AG04450 (cell line): Measurements from ENCODE around the gene GRIA1. TPM values are rescaled to one million over a fixed set of nuclear protein-coding genes. Genes with fewer than 3 reads are reported as not detected.

Source experiments
- CTCF ChIA-PET: fragments of 300-600, 350-600 bp; formaldehyde crosslinking; extraction: SDS; loops from one replicate; lab custom pipeline; 2022; ENCODE audit warnings: antibody characterized with exemption, inconsistent platforms; lab: Charles Lee
- POLR2A ChIA-PET: fragments of 350-600 bp; formaldehyde crosslinking; extraction: SDS; loops from one replicate; lab custom pipeline; 2021; ENCODE audit warnings: antibody characterized with exemption, inconsistent platforms; lab: Yijun Ruan, JAX
- DNase-seq: peaks from one replicate; pipeline ENCODE4 v3.0.0-alpha.2; 2011; ENCODE audit warnings: low read depth, low spot score
- H3K27ac ChIP-seq: one replicate; pipeline ENCODE4 v1.5.1; 2012; ENCODE audit warnings: low read depth, low read length, control low read depth
- H3K27me3 ChIP-seq: one replicate; pipeline ENCODE4 v1.6.0; 2012; ENCODE audit warnings: low read length; ENCODE audit not compliant: control insufficient read depth, insufficient read depth
- H3K4me3 ChIP-seq: 2 replicates; pipeline ENCODE4 v1.5.1; 2011; ENCODE audit warnings: mild to moderate bottlenecking, low read depth, low read length, control low read depth
- H3K9me3 ChIP-seq: 2 replicates; pipeline ENCODE4 v1.5.1; 2012; ENCODE audit warnings: low read length; ENCODE audit not compliant: control insufficient read depth, insufficient read depth
- polyA plus RNA-seq: library from polyadenylated mRNA; depleted of rRNA; stranded (reverse); fragments of >200 nt; gene quantifications from 2 replicates; pipeline ENCODE4 v1.2.3, GENCODE V29; 2011
- TF ChIP-seq, protein P1 (sequence below): IDR thresholded peaks from 2 replicates; pipeline ENCODE4 v1.5.1; 2011; ENCODE audit warnings: low read depth, low read length, control low read depth, inconsistent platforms

The GRIA1 gene
- polyA plus RNA-seq, 1 experiment, result 0.42 TPM

DNA sequence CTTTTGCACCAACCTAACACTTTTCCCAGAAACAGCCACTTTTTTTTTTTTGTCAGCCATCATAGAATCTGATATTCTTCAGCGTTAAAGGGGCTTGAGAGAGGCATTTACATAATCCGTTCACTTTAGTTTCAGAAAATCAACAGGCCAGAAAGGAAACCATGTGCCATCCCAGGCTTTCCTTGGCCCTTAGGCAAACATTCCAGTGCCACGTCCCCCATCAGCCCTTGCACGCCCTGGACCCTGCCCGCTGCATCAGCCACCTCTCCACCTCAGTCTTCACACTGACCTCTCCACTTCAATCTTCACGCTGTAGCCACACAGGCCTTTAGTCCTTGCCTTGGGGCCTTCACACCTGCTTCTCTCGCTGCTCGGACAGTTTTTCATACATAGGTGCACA is 123.2 kb downstream of the GRIA1 start:
- H3K27ac ChIP-seq, result no peak overlapping the region
- DNase-seq, result no peak
- CTCF ChIA-PET, result no interaction called here
- H3K4me3 ChIP-seq, result no peak overlapping the region
- no peaks in the 10 kb centered on the region for H3K9me3 ChIP-seq
- TF ChIP-seq, protein P1, sequence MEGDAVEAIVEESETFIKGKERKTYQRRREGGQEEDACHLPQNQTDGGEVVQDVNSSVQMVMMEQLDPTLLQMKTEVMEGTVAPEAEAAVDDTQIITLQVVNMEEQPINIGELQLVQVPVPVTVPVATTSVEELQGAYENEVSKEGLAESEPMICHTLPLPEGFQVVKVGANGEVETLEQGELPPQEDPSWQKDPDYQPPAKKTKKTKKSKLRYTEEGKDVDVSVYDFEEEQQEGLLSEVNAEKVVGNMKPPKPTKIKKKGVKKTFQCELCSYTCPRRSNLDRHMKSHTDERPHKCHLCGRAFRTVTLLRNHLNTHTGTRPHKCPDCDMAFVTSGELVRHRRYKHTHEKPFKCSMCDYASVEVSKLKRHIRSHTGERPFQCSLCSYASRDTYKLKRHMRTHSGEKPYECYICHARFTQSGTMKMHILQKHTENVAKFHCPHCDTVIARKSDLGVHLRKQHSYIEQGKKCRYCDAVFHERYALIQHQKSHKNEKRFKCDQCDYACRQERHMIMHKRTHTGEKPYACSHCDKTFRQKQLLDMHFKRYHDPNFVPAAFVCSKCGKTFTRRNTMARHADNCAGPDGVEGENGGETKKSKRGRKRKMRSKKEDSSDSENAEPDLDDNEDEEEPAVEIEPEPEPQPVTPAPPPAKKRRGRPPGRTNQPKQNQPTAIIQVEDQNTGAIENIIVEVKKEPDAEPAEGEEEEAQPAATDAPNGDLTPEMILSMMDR, result no peak
- POLR2A ChIA-PET, result no interaction called here
- no peaks in the 10 kb centered on the region for H3K27me3 ChIP-seq

DNA sequence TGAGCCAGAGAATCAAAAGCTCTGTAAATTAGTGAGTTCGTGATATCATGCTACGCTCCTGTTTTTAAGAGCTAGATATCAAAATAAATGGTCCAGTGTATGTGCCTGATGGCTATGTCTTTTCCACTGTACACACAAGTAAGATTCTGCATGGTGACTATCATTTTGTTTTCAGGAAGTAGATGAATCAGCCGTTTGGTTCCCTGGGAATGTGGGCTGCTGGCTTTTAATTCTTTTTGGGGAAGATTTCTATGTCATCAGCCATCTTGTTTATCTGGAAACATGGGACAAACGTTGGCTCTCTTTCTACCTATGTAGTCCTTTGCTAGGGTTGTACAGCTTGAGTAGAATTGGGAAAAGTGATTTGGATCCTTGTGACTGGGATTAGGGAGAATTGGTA is 126.7 kb downstream of the GRIA1 start:
- Histone ChIP-seq H3K27me3 (no peaks in the 10 kb centered on the region), H3K27ac (no peak overlapping the region), H3K4me3 (no peak overlapping the region), H3K9me3 (no peaks in the 10 kb centered on the region)
- no peak for DNase-seq
- POLR2A ChIA-PET, result no interaction called here
- TF ChIP-seq, protein P1, result no peak
- CTCF ChIA-PET, result interaction anchor here (0.7 kb wide), 1 partner anchor 120 kb away, joined by 3 read pairs; no protein-coding TSS in a partner anchor

DNA sequence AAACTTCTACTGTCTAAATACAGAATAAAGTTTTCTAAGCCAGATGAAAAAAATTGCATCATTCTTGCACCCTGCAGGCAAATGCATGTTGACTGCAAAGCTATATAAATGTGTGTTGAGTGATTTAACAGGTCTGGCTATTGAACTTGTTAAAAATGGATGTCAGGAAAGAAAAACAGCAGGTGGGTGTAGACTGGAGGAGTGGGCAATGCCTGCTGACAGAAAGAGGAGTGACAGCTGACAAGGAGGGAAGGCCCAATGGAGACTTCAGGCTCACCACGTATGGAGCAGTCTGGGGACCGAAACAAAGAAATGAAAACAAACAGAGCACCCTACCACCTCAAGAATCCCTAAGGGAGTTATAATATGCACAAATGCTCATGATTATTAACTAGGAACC is 127.8 kb downstream of the GRIA1 start:
- H3K27ac ChIP-seq, result no peak overlapping the region
- no peak overlapping the region for H3K4me3 ChIP-seq
- H3K27me3 ChIP-seq, result no peaks in the 10 kb centered on the region
- CTCF ChIA-PET, result no interaction called here
- no peak for DNase-seq
- TF ChIP-seq, protein P1, result no peak
- POLR2A ChIA-PET, result no interaction called here
- no peaks in the 10 kb centered on the region for H3K9me3 ChIP-seq

DNA sequence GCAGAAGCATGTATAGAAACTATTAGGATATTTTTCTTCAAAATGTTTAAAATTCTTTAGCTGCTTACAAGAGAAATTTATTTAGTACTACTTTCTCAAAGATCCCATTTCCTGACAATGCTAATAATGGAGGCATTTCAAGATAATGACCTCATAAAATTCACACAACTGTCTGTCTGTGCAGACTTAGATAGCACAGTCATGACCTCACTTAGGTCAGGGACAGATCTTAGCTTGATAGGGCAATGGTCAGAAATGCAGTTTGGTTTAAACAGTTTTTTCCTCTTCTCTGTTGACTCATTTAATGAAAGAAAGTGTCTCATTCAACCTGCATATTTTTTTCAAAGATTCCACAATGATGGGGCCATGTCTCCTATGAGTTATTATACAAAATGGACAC is 128.4 kb downstream of the GRIA1 start:
- ChIA-PET POLR2A (no interaction called here), CTCF (no interaction called here)
- no peak overlapping the region for H3K27ac ChIP-seq
- H3K4me3 ChIP-seq, result no peak overlapping the region
- H3K27me3 ChIP-seq, result no peaks in the 10 kb centered on the region
- DNase-seq, result no peak
- TF ChIP-seq, protein P1, result no peak
- H3K9me3 ChIP-seq, result no peaks in the 10 kb centered on the region

DNA sequence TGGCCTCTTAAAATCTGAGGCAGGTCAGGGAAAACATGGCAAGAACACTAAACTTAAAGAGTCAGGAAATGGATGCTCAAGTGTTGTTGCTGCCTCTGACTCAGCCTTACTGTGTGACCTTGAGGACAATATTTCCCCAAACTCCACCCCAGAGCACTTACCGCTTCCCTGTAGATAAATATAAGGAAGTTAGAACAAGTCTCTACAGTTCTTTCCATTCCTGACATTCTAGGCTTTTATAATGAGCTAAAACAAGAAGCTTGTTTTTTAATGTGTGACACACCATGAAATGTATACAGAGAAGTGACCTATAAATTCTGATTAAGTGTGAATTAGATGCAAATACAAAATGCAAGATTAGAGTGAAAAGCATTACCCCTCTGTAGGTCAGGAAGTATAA is 129.3 kb downstream of the GRIA1 start:
- Histone ChIP-seq H3K9me3 (no peaks in the 10 kb centered on the region), H3K27me3 (no peaks in the 10 kb centered on the region), H3K27ac (no peak overlapping the region), H3K4me3 (no peak overlapping the region)
- POLR2A ChIA-PET, result no interaction called here
- no peak for DNase-seq
- CTCF ChIA-PET, result no interaction called here
- TF ChIP-seq, protein P1, result no peak
